ENCODE data around the gene ZNF774. TPM values are rescaled to one million over a fixed set of nuclear protein-coding genes. Genes with fewer than 3 reads are reported as not detected.
A peak's percentile ranks its signal among the peaks of the same experiment; 100 is the strongest.

Gene ZNF774
- total and polyA plus RNA-seq, 10 of the 15 experiments (the other 5 are each of a cell fraction or from before 2014, with no cell fraction given) = 0.35 to 2.5 (median 1.7) TPM

- in situ Hi-C loops (cut with MboI) (no loop called here), intact Hi-C loops (cut with micrococcal nuclease; ENCODE audit: unreplicated experiment) (no loop called here)
- TSS peak; percentile 1 for BruUV-seq (replicated peaks)
- no peaks in the 10 kb centered on the region for H3K9me3 ChIP-seq (replicated peaks; ENCODE audit: control insufficient read depth, insufficient read depth, low read length)
- peak overlapping the region; percentile 70 for H3K27ac ChIP-seq (ENCODE audit: control insufficient read depth, insufficient read depth)
- DNase-seq (ENCODE audit: low read depth, low spot score) (no peak), FAIRE-seq (no peak), ATAC-seq (peak; percentile 23)
- no peaks in the 10 kb centered on the region for H3K27me3 ChIP-seq (replicated peaks in 1 of 2; ENCODE audit: control insufficient read depth in 2 of 2, insufficient read depth in 2 of 2, low read length in 1 of 2)
- no peaks in the 10 kb centered on the region for H4K20me1 ChIP-seq (ENCODE audit: control insufficient read depth, insufficient read depth)
- POLR2A ChIA-PET = interaction anchor here (1.0 to 3.9 kb wide), 2 partner anchors 12 to 13 kb away, joined by 4 to 51 read pairs; partner anchors contain the start of gene IQGAP1
- 0 out of 2 replicates have a peak overlapping the region, but pooled peaks have one; percentile 30 for H3K9ac ChIP-seq (ENCODE audit: control insufficient read depth, insufficient read depth, low read length)
- CTCF ChIA-PET = interaction anchor here (1.3 to 1.5 kb wide), 4 partner anchors 12 to 531 kb away, joined by 3 to 6 read pairs (median 3); partner anchors contain the start of gene IQGAP1
- H3K4me1 ChIP-seq (ENCODE audit: control insufficient read depth, insufficient read depth, low read length) = peaks cover 16% of the 10 kb centered on the region; the same call in 1 of the 2 replicates
- peak overlapping the region; percentile 75 for H3K4me2 ChIP-seq (ENCODE audit: control insufficient read depth, insufficient read depth)
- TF ChIP-seq NR2F1 (conservative IDR thresholded peaks at IDR 0.05) = no peak
- TF ChIP-seq MLLT1 (IDR thresholded peaks at IDR 0.05) = peak; percentile 18; the same call in 1 of the 2 replicates
- TF ChIP-seq NBN (IDR thresholded peaks at IDR 0.05) = no peak
- no peak for TF ChIP-seq RCOR1 (conservative IDR thresholded peaks at IDR 0.05; ENCODE audit: low read depth, low read length)
- TF ChIP-seq CHD4 (IDR thresholded peaks at IDR 0.05) = no peak
- peaks cover 82% of the 10 kb centered on the region for H3K79me2 ChIP-seq (ENCODE audit: control insufficient read depth, insufficient read depth, low read length)
- SMC1A ChIA-PET (ENCODE audit: uncharacterized antibody, unreplicated experiment) = interaction anchor here (0.8 to 4.5 kb wide), 8 partner anchors 10 to 76 kb away, joined by 3 to 34 read pairs (median 3); partner anchors contain the start of gene IQGAP1
- H3K4me3 ChIP-seq = 0 out of 2 replicates have a peak overlapping the region, but pooled peaks have one; percentile 32
- 48% methylated on average over 7 of the region's 7 CpGs for WGBS (ENCODE audit: insufficient coverage, insufficient replicate concordance, low lambda C conversion rate, missing lambda C conversion rate)
- H3K36me3 ChIP-seq (ENCODE audit: control insufficient read depth in 2 of 2, insufficient read depth in 2 of 2, low read length in 1 of 2) = peaks cover 0 to 3% of the 10 kb centered on the region in 2 experiments; a peak in 1 of 4 replicates
- H2AFZ ChIP-seq (ENCODE audit: control insufficient read depth, low read depth, low read length) = no peak overlapping the region; the same call in 1 of the 2 replicates
- RAD21 ChIA-PET (ENCODE audit: unreplicated experiment) = interaction anchor here (1.1 to 2.4 kb wide), 4 partner anchors 12 to 64 kb away, joined by 3 to 7 read pairs (median 6); partner anchors contain the start of gene IQGAP1
Measured at GRCh38 chr15:90400005-90400758, 48.1 kb downstream of the ZNF774 start.
